SK-N-MC (cell line): Measurements from ENCODE around the gene AHI1.

Source experiments
- EZH2 ChIP-seq: fragments of 200-600 bp; sonication (generic); IDR thresholded peaks from one replicate; pipeline ENCODE4 v1.6.1; 2017; ENCODE audit warnings: antibody characterized with exemption
- POLR2AphosphoS5 ChIP-seq: IDR thresholded peaks from 2 replicates; pipeline ENCODE4 v1.6.1; 2012; ENCODE audit warnings: mild to moderate bottlenecking, low read depth, low read length, borderline replicate concordance

GRCh38 chr6:135380793-135381192 lies 116.7 kb downstream of the AHI1 start:
- TF ChIP-seq POLR2AphosphoS5 = no peak
- TF ChIP-seq EZH2 = no peak
